K562 (cell line): ENCODE data around the gene OPN5. TPM values are rescaled to one million over a fixed set of nuclear protein-coding genes. Genes with fewer than 3 reads are reported as not detected.

Experiments
- ATAC-seq: fragments of 200-7000 bp; cut with Tn5 transposase; 3 replicates; pipeline ENCODE4 v1.9.1; 2020; ENCODE audit warnings: moderate library complexity
- BruUV-seq: library from RNA; stranded (reverse); fragments of 400-500 nt; replicated peaks from 2 replicates; lab custom pipeline; 2021; lab: Mats Ljungman, UMichigan
- CTCF ChIA-PET: fragments of 300-600 bp; formaldehyde crosslinking; extraction: SDS; loops from one replicate; lab custom pipeline; 2021; ENCODE audit warnings: low intra/inter-chr PET ratio; lab: Yijun Ruan, JAX
- POLR2A ChIA-PET: fragments of 300-600, 350-650 bp; sonication (Branson Sonifier 250); formaldehyde crosslinking; extraction: SDS; loops from one replicate; lab custom pipeline; 2021; ENCODE audit warnings: antibody characterized with exemption, inconsistent platforms; lab: Yijun Ruan, JAX
- DNase-seq, 4 experiments: peaks; one replicate each; pipeline versions ENCODE4 v3.0.0 to v3.0.0-alpha.2; 2011 to 2018; ENCODE audit warnings: low spot score in 3 of 4, mixed read lengths in 3 of 4; ENCODE audit errors: extremely low read depth in 1 of 4
- FAIRE-seq: peaks from 2 replicates; lab custom pipeline; 2011; peaks lifted over from hg19 to GRCh38; lab: Jason Lieb, UNC
- H2AFZ ChIP-seq: 2 replicates; pipeline ENCODE4 v1.6.0; 2011; ENCODE audit warnings: low read depth, low read length, control low read depth, inconsistent platforms
- H3K27ac ChIP-seq: fragments of 200-600 bp; 3 replicates; pipeline ENCODE4 v1.8.0; 2011; ENCODE audit warnings: low read depth, mild to moderate bottlenecking, control low read depth, inconsistent platforms, low read length, moderate library complexity, mixed read lengths; ENCODE audit errors: extremely low read depth
- H3K27me3 ChIP-seq, 2 experiments: fragments of 300-600 bp in 1 of 2; 2 replicates in 1 of 2; 3 replicates in 1 of 2; pipeline versions ENCODE4 v1.6.0 to v1.8.0; 2011; ENCODE audit warnings: inconsistent platforms in 2 of 2, low read length in 2 of 2, mild to moderate bottlenecking in 1 of 2, mixed read lengths in 1 of 2, moderate library complexity in 1 of 2; ENCODE audit not compliant: control insufficient read depth in 2 of 2, insufficient read depth in 2 of 2
- H3K36me3 ChIP-seq: fragments of 300-600 bp; 3 replicates; pipeline ENCODE4 v1.8.0; 2011; ENCODE audit warnings: mild to moderate bottlenecking, low read length, inconsistent platforms; ENCODE audit not compliant: control insufficient read depth, insufficient read depth
- H3K4me1 ChIP-seq, 2 experiments: fragments of 200-600 bp in 1 of 2; replicated peaks in 1 of 2; 2 replicates in 1 of 2; 3 replicates in 1 of 2; pipeline versions ENCODE4 v1.5.1 to v1.8.0; 2011; ENCODE audit warnings: inconsistent platforms in 2 of 2, low read length in 2 of 2, mild to moderate bottlenecking in 1 of 2, mixed read lengths in 1 of 2, moderate library complexity in 1 of 2; ENCODE audit not compliant: control insufficient read depth in 2 of 2, insufficient read depth in 2 of 2
- H3K4me2 ChIP-seq: 2 replicates; pipeline ENCODE4 v1.6.1; 2011; ENCODE audit warnings: low read length, control low read depth, inconsistent platforms, mixed read lengths; ENCODE audit not compliant: insufficient read depth
- H3K4me3 ChIP-seq: fragments of 200-600 bp; sonication (generic), shearing (Covaris generic); 2 replicates; pipeline ENCODE4 v1.5.1; 2016; ENCODE audit warnings: control low read depth, inconsistent platforms
- H3K79me2 ChIP-seq: fragments of 200-600 bp; 3 replicates; pipeline ENCODE4 v1.8.0; 2011; ENCODE audit warnings: low read length, inconsistent platforms; ENCODE audit not compliant: control insufficient read depth, insufficient read depth
- H3K9ac ChIP-seq, 2 experiments: 2 replicates each; pipeline versions ENCODE4 v1.6.0 to v1.6.1; 2011; ENCODE audit warnings: low read depth in 2 of 2, low read length in 2 of 2, control low read depth in 1 of 2, inconsistent platforms in 1 of 2, mild to moderate bottlenecking in 1 of 2, mixed read lengths in 1 of 2; ENCODE audit not compliant: insufficient read depth in 1 of 2
- H3K9me1 ChIP-seq: one replicate; pipeline ENCODE4 v1.6.0; 2011; ENCODE audit warnings: inconsistent platforms, mild to moderate bottlenecking, low read length, moderate library complexity; ENCODE audit not compliant: control insufficient read depth, insufficient read depth
- H3K9me3 ChIP-seq: replicated peaks from 2 replicates; pipeline ENCODE4 v1.5.1; 2011; ENCODE audit warnings: low read depth, low read length, inconsistent platforms; ENCODE audit not compliant: control insufficient read depth, insufficient read depth
- H4K20me1 ChIP-seq: replicated peaks from 2 replicates; pipeline ENCODE4 v1.6.1; 2011; ENCODE audit warnings: low read length, inconsistent platforms, mixed read lengths; ENCODE audit not compliant: control insufficient read depth, insufficient read depth
- ATF3 ChIP-seq, 2 experiments: fragments of 450-650 bp in 1 of 2; sonication (generic) in 1 of 2; formaldehyde crosslinking in 1 of 2; IDR thresholded peaks in 1 of 2; conservative IDR thresholded peaks in 1 of 2; 2 replicates each; pipeline versions ENCODE4 v1.6.1 to v1.8.1; 2016 to 2023; ENCODE audit warnings: mild to moderate bottlenecking in 2 of 2, moderate library complexity in 2 of 2, inconsistent platforms in 1 of 2, missing genetic modification reagents in 1 of 2
- E2F8 ChIP-seq: fragments of 450-650 bp; IDR thresholded peaks from 2 replicates; pipeline ENCODE4 v1.7.1; 2018; ENCODE audit warnings: mild to moderate bottlenecking, low read depth; ENCODE audit not compliant: partially characterized antibody
- HNRNPLL ChIP-seq: fragments of 200-400 bp; formaldehyde crosslinking; IDR thresholded peaks from 2 replicates; pipeline ENCODE4 v1.6.1; 2017; ENCODE audit warnings: low read length, low read depth, mild to moderate bottlenecking; ENCODE audit not compliant: poor library complexity, severe bottlenecking
- RBM15 ChIP-seq: fragments of 200-400 bp; formaldehyde crosslinking; IDR thresholded peaks from 2 replicates; pipeline ENCODE4 v1.6.1; 2018; ENCODE audit warnings: mild to moderate bottlenecking, low read length, moderate library complexity; ENCODE audit not compliant: insufficient read depth
- THAP12 ChIP-seq: fragments of 250-450 bp; sonication (Bioruptor Pico); IDR thresholded peaks from 2 replicates; pipeline ENCODE4 v1.9.0; 2021; ENCODE audit warnings: mild to moderate bottlenecking, inconsistent platforms
- WGBS: fragments of 100-300 bp; shearing (Covaris generic); methylation state at CpG from one replicate; pipeline ENCODE4 v1.1.6; 2016; ENCODE audit warnings: low coverage, mixed read lengths; ENCODE audit not compliant: insufficient coverage; ENCODE audit errors: missing lambda C conversion rate; 5-methylcytosine and 5-hydroxymethylcytosine counted together
- in situ Hi-C: fragments of 300-500 bp; cut with MboI; formaldehyde crosslinking; loops from 4 replicates; pipeline ENCODE4 v1.15.0; 2018; ENCODE audit warnings: inconsistent platforms, mixed read lengths
- intact Hi-C: fragments of 100-400 bp; cut with micrococcal nuclease; formaldehyde crosslinking; loops from 2 replicates; pipeline ENCODE4 v1.14.2; 2022
- polyA plus RNA-seq, 8 experiments: library from polyadenylated mRNA; depleted of rRNA in 4 of 8; stranded (reverse) in 5 of 8; unstranded in 3 of 8; fragments of >200 nt; fragmentation: Nextera tagmentation in 2 of 8; fragmentation: Illumina TruSeq in 1 of 8; extraction: Ambion mirVana in 2 of 8; extraction: Trizol in 1 of 8; gene quantifications; 2 replicates each; pipeline versions ENCODE4 v1.2.1 to v1.2.3, GENCODE V29; 2011 to 2014; ENCODE audit warnings: inconsistent platforms in 1 of 8, missing spikeins in 1 of 8
- total RNA-seq, 7 experiments: library from RNA; depleted of rRNA in 6 of 7; stranded (reverse); fragments of >200 nt in 6 of 7; fragmentation: Illumina TruSeq in 2 of 7; extraction: Trizol in 2 of 7; gene quantifications; 2 replicates each; pipeline versions ENCODE4 v1.2.1 to v1.2.3, GENCODE V29; 2011 to 2021; ENCODE audit warnings: low replicate concordance in 1 of 7

Gene OPN5
- total and polyA plus RNA-seq, 9 of the 15 experiments (the other 6 are each of a cell fraction or from before 2014, with no cell fraction given), result not detected

GRCh38 chr6:47773005-47773404 lies 8.8 kb upstream of the OPN5 start:
- no peak for ATAC-seq
- WGBS, result 2% methylated on average over 5 of the region's 5 CpGs
- no peak for FAIRE-seq

More at GRCh38 chr6:47773005-47773404, 8.8 kb upstream of the OPN5 start:
- no peak overlapping the region for H3K4me2 ChIP-seq
- no peak overlapping the region for H3K4me3 ChIP-seq
- no peaks in the 10 kb centered on the region for H4K20me1 ChIP-seq
- DNase-seq, result no peak
- no peaks in the 10 kb centered on the region for H3K36me3 ChIP-seq
- TF ChIP-seq E2F8 (no peak), RBM15 (no peak), ATF3 (IDR thresholded peaks at IDR 0.05) (no peak), ATF3 (CRISPR knock-in tag; conservative IDR thresholded peaks at IDR 0.05) (no peak), HNRNPLL (no peak), THAP12 (CRISPR knock-in tag) (no peak)
- H3K9me1 ChIP-seq, result no peaks in the 10 kb centered on the region
- no peaks in the 10 kb centered on the region for H3K79me2 ChIP-seq
- BruUV-seq, result no TSS peak
- in situ Hi-C loops (loop anchor here (10.0 kb wide), 1 partner anchor 138 kb away; no protein-coding TSS in a partner anchor), intact Hi-C loops (no loop called here)
- CTCF ChIA-PET, result no interaction called here
- H3K27ac ChIP-seq, result no peak overlapping the region
- H3K9ac ChIP-seq, result no peak overlapping the region
- no peaks in the 10 kb centered on the region for H3K27me3 ChIP-seq
- H3K4me1 ChIP-seq, result no peaks in the 10 kb centered on the region
- H3K9me3 ChIP-seq, result no peaks in the 10 kb centered on the region
- POLR2A ChIA-PET, result no interaction called here
- H2AFZ ChIP-seq, result no peak overlapping the region
